SK-N-SH (cell line): ENCODE data around the gene FZR1. TPM values are rescaled to one million over a fixed set of nuclear protein-coding genes. Genes with fewer than 3 reads are reported as not detected.

Source experiments
- CTCF ChIA-PET: fragments of 300-600, 350-600 bp; formaldehyde crosslinking; extraction: SDS; loops from one replicate; lab custom pipeline; 2021; lab: Yijun Ruan, JAX
- POLR2A ChIA-PET: fragments of 350-600 bp; sonication (Branson Sonifier 250); formaldehyde crosslinking; extraction: SDS; loops from one replicate; lab custom pipeline; 2020; ENCODE audit warnings: antibody characterized with exemption, inconsistent platforms; lab: Yijun Ruan, JAX
- DNase-seq: peaks from one replicate; pipeline ENCODE4 v3.0.0; 2012
- H2AFZ ChIP-seq: fragments of 200-600 bp; sonication (generic); 2 replicates; pipeline ENCODE4 v1.8.1; 2016; ENCODE audit warnings: antibody characterized with exemption, mild to moderate bottlenecking, low read depth
- H3F3A ChIP-seq: fragments of 200-600 bp; sonication (generic); replicated peaks from 2 replicates; pipeline ENCODE3; 2016; ENCODE audit warnings: antibody characterized with exemption, mild to moderate bottlenecking; ENCODE audit not compliant: insufficient read depth
- H3K27ac ChIP-seq, 2 experiments: fragments of 200-500 bp in 1 of 2; fragments of 200-600 bp in 1 of 2; sonication (Bioruptor generic) in 1 of 2; sonication (generic), shearing (Covaris generic) in 1 of 2; 2 replicates each; pipeline versions ENCODE4 v1.5.1 to v1.6.1; 2014 to 2016; ENCODE audit warnings: low read depth in 2 of 2, inconsistent platforms in 1 of 2, low read length in 1 of 2, mild to moderate bottlenecking in 1 of 2, mixed read lengths in 1 of 2
- H3K27me3 ChIP-seq: fragments of 200-600 bp; sonication (generic), shearing (Covaris generic); 2 replicates; pipeline ENCODE4 v1.6.1; 2016; ENCODE audit warnings: mixed run types; ENCODE audit not compliant: insufficient read depth
- H3K36me3 ChIP-seq, 2 experiments: fragments of 200-500 bp in 1 of 2; fragments of 200-600 bp in 1 of 2; sonication (Bioruptor generic) in 1 of 2; sonication (generic) in 1 of 2; replicated peaks in 1 of 2; 2 replicates each; pipeline versions ENCODE3 to v1.5.1; 2014 to 2016; ENCODE audit warnings: low read length in 1 of 2, mild to moderate bottlenecking in 1 of 2; ENCODE audit not compliant: insufficient read depth in 2 of 2, control insufficient read depth in 1 of 2
- H3K4me1 ChIP-seq, 2 experiments: fragments of 200-500 bp in 1 of 2; fragments of 200-600 bp in 1 of 2; sonication (Bioruptor generic) in 1 of 2; sonication (generic), shearing (Covaris generic) in 1 of 2; 2 replicates each; pipeline versions ENCODE4 v1.5.1 to v1.6.1; 2014 to 2016; ENCODE audit warnings: low read depth in 1 of 2, low read length in 1 of 2, mixed run types in 1 of 2; ENCODE audit not compliant: insufficient read depth in 2 of 2, control insufficient read depth in 1 of 2
- H3K4me2 ChIP-seq: fragments of 200-600 bp; sonication (generic), shearing (Covaris generic); 2 replicates; pipeline ENCODE4 v1.6.1; 2017; ENCODE audit warnings: mixed run types
- H3K4me3 ChIP-seq, 2 experiments: fragments of 200-500 bp in 1 of 2; fragments of 200-600 bp in 1 of 2; sonication (Bioruptor generic) in 1 of 2; sonication (generic), shearing (Covaris generic) in 1 of 2; 2 replicates each; pipeline versions ENCODE4 v1.5.1 to v1.8.1; 2014 to 2016; ENCODE audit warnings: low read depth in 2 of 2, inconsistent platforms in 1 of 2, low read length in 1 of 2, mild to moderate bottlenecking in 1 of 2, mixed read lengths in 1 of 2, moderate library complexity in 1 of 2
- H3K79me2 ChIP-seq: fragments of 200-600 bp; sonication (generic); 2 replicates; pipeline ENCODE4 v1.8.1; 2017; ENCODE audit warnings: mild to moderate bottlenecking; ENCODE audit not compliant: insufficient read depth
- H3K9ac ChIP-seq: fragments of 200-600 bp; sonication (generic); 2 replicates; pipeline ENCODE4 v1.6.1; 2017; ENCODE audit warnings: mixed run types
- H3K9me2 ChIP-seq: fragments of 200-600 bp; sonication (generic); 2 replicates; pipeline ENCODE4 v1.6.1; 2017; ENCODE audit warnings: mixed run types
- H3K9me3 ChIP-seq: fragments of 200-600 bp; sonication (generic); 2 replicates; pipeline ENCODE4 v1.6.1; 2017; ENCODE audit warnings: mixed run types, mild to moderate bottlenecking, moderate library complexity
- H4K20me1 ChIP-seq: fragments of 200-600 bp; sonication (generic); 2 replicates; pipeline ENCODE4 v1.6.1; 2017; ENCODE audit warnings: mild to moderate bottlenecking, mixed run types; ENCODE audit not compliant: insufficient read depth
- CTCF ChIP-seq: fragments of 200-600 bp; sonication (generic); IDR thresholded peaks from 2 replicates; pipeline ENCODE4 v1.6.1; 2017; ENCODE audit warnings: antibody characterized with exemption, mild to moderate bottlenecking, moderate library complexity
- EP300 ChIP-seq, 2 experiments: IDR thresholded peaks; 2 replicates each; pipeline versions ENCODE4 v1.4.0 to v1.6.1; 2012; ENCODE audit warnings: borderline replicate concordance in 1 of 2, low read depth in 1 of 2, low read length in 1 of 2
- EZH2phosphoT487 ChIP-seq: fragments of 200-600 bp; sonication (generic); IDR thresholded peaks from 2 replicates; pipeline ENCODE4 v1.6.1; 2017; ENCODE audit warnings: low read depth, mixed run types, mild to moderate bottlenecking, antibody characterized with exemption, moderate library complexity, borderline replicate concordance
- FOSL2 ChIP-seq: IDR thresholded peaks from 2 replicates; pipeline ENCODE4 v1.4.0; 2012; ENCODE audit warnings: low read depth, mild to moderate bottlenecking, moderate library complexity, borderline replicate concordance
- FOXM1 ChIP-seq: IDR thresholded peaks from 2 replicates; pipeline ENCODE4 v1.4.0; 2012; ENCODE audit warnings: low read depth, mild to moderate bottlenecking
- JUND ChIP-seq: IDR thresholded peaks from 2 replicates; pipeline ENCODE4 v1.4.0; 2012
- MEF2A ChIP-seq: IDR thresholded peaks from 2 replicates; pipeline ENCODE4 v1.4.0; 2012; ENCODE audit warnings: low read depth, borderline replicate concordance
- MXI1 ChIP-seq: IDR thresholded peaks from 2 replicates; pipeline ENCODE4 v1.6.1; 2012; ENCODE audit warnings: mild to moderate bottlenecking, low read depth, low read length, improper control_type of control experiment
- POLR2AphosphoS5 ChIP-seq: IDR thresholded peaks from 2 replicates; pipeline ENCODE4 v1.6.1; 2012; ENCODE audit warnings: low read depth, low read length
- RAD21 ChIP-seq: IDR thresholded peaks from 2 replicates; pipeline ENCODE4 v1.6.1; 2012; ENCODE audit warnings: mild to moderate bottlenecking, low read length
- RCOR1 ChIP-seq: fragments of 150-350 bp; IDR thresholded peaks from 2 replicates; pipeline ENCODE4 v1.6.1; 2017; ENCODE audit warnings: antibody characterized with exemption, low read length
- RFX5 ChIP-seq: IDR thresholded peaks from 2 replicates; pipeline ENCODE4 v1.6.1; 2012; ENCODE audit warnings: mild to moderate bottlenecking, improper control_type of control experiment, low read length
- RXRA ChIP-seq: IDR thresholded peaks from 2 replicates; pipeline ENCODE4 v1.4.0; 2012; ENCODE audit warnings: low read depth, mild to moderate bottlenecking, borderline replicate concordance
- SIN3A ChIP-seq: IDR thresholded peaks from 2 replicates; pipeline ENCODE4 v1.6.1; 2012; ENCODE audit warnings: low read depth, mild to moderate bottlenecking, low read length, moderate library complexity, borderline replicate concordance
- SMC3 ChIP-seq: IDR thresholded peaks from 2 replicates; pipeline ENCODE4 v1.6.1; 2012; ENCODE audit warnings: low read depth, low read length, improper control_type of control experiment
- TCF12 ChIP-seq: IDR thresholded peaks from 2 replicates; pipeline ENCODE4 v1.4.0; 2012
- TEAD4 ChIP-seq: IDR thresholded peaks from 2 replicates; pipeline ENCODE4 v1.4.0; 2012; ENCODE audit warnings: mild to moderate bottlenecking, borderline replicate concordance; ENCODE audit not compliant: insufficient read depth
- USF1 ChIP-seq: IDR thresholded peaks from 2 replicates; pipeline ENCODE4 v1.4.0; 2012; ENCODE audit warnings: low read depth, borderline replicate concordance
- ZBTB33 ChIP-seq: IDR thresholded peaks from 2 replicates; pipeline ENCODE4 v1.4.0; 2012; ENCODE audit warnings: low read depth, borderline replicate concordance
- WGBS: methylation state at CpG from one replicate; pipeline ENCODE4 v1.1.6; 2017; ENCODE audit warnings: low lambda C conversion rate; 5-methylcytosine and 5-hydroxymethylcytosine counted together
- polyA plus RNA-seq, 3 experiments: library from polyadenylated mRNA; depleted of rRNA; stranded (reverse); fragments of >200 nt; gene quantifications; 2 replicates each; pipeline ENCODE4 v1.2.3, GENCODE V29; 2012

The FZR1 gene
- polyA plus RNA-seq, 1 of the 3 experiments (the other 2 are of a cell fraction), result 36.3 TPM

GRCh38 chr19:3483226-3483628 lies 22.9 kb upstream of the FZR1 start, which contains the start of gene SMIM44:
SMIM44 (minus strand) TSS chr19:3483441; CDS start chr19:3483403, 38 bp downstream.
- Histone ChIP-seq H3K27me3 (no peaks in the 10 kb centered on the region; the same call in 1 of the 2 replicates), H4K20me1 (no peaks in the 10 kb centered on the region), H3F3A (no peaks in the 10 kb centered on the region), H3K79me2 (no peaks in the 10 kb centered on the region), H3K4me2 (no peak within 1 kb of the TSS; the same call in 1 of the 2 replicates), H3K27ac (no peak within 1 kb of the TSS), H3K9me3 (no peaks in the 10 kb centered on the region), H3K9ac (no peak within 1 kb of the TSS), H2AFZ (no peak within 1 kb of the TSS), H3K4me3 (no peak within 1 kb of the TSS), H3K36me3 (no peaks in the 10 kb centered on the region), H3K9me2 (no peaks in the 10 kb centered on the region), H3K4me1 (no peaks in the 10 kb centered on the region; a peak in 1 of 4 replicates)
- no peak for DNase-seq
- POLR2A ChIA-PET, result no interaction called here
- CTCF ChIA-PET, result interaction anchor here (0.8 to 8.7 kb wide), 8 partner anchors 11 to 183 kb away, joined by 3 to 92 read pairs (median 5); no protein-coding TSS in a partner anchor
- TF ChIP-seq RCOR1, result no peak
- no peak for TF ChIP-seq USF1
- no peak for TF ChIP-seq TEAD4
- no peak for TF ChIP-seq MEF2A
- TF ChIP-seq JUND, result no peak
- TF ChIP-seq POLR2AphosphoS5, result no peak
- TF ChIP-seq RXRA, result no peak
- TF ChIP-seq MXI1, result no peak
- TF ChIP-seq SMC3, result no peak
- no peak for TF ChIP-seq TCF12
- 60% methylated on average over 9 of the region's 33 CpGs for WGBS

GRCh38 chr19:3491396-3492119 lies 14.6 kb upstream of the FZR1 start:
- TF ChIP-seq EZH2phosphoT487 (no peak), RXRA (no peak), EP300 (IDR thresholded peaks at IDR 0.05; ENCODE audit: borderline replicate concordance in 1 of 2, low read depth in 1 of 2, low read length in 1 of 2) (no peak), USF1 (no peak), ZBTB33 (no peak), RFX5 (no peak), SIN3A (no peak), RCOR1 (no peak), FOSL2 (no peak), MXI1 (no peak), CTCF (no peak), FOXM1 (no peak), MEF2A (no peak), RAD21 (no peak), JUND (no peak)
- TF ChIP-seq, all 33 proteins: peak for 0
- Histone ChIP-seq H3K27me3 (no peaks in the 10 kb centered on the region), H3K9me2 (no peaks in the 10 kb centered on the region), H3K4me3 (no peak overlapping the region), H3K79me2 (no peaks in the 10 kb centered on the region), H2AFZ (no peak overlapping the region), H3K9me3 (no peaks in the 10 kb centered on the region), H3K27ac (no peak overlapping the region), H3K9ac (no peak overlapping the region), H3K4me2 (no peak overlapping the region), H3F3A (no peaks in the 10 kb centered on the region), H4K20me1 (no peaks in the 10 kb centered on the region), H3K4me1 (no peaks in the 10 kb centered on the region), H3K36me3 (peaks cover 8 to 27% of the 10 kb centered on the region in 2 experiments)
- POLR2A ChIA-PET, result interaction anchor here (0.8 to 1.2 kb wide), 2 partner anchors 9 to 115 kb away, joined by 3 read pairs; partner anchors contain the start of gene DOHH
- DNase-seq, result peak; percentile 18
- CTCF ChIA-PET, result interaction anchor here (0.9 to 1.1 kb wide), 3 partner anchors 19 to 165 kb away, joined by 3 to 4 read pairs (median 4); no protein-coding TSS in a partner anchor
- WGBS, result 97% methylated on average over 21 of the region's 55 CpGs
